Sigmoid colon (tissue), 7 donors: ENCODE results near the gene SPOP. TPM values are rescaled to one million over a fixed set of nuclear protein-coding genes. Genes with fewer than 3 reads are reported as not detected.

ENCODE experiments used
- DNase-seq: peaks from one replicate; pipeline ENCODE4 v3.0.0-alpha.2; 2019
- H3K27ac ChIP-seq, 4 donors: fragments of 200-600 bp; sonication (generic); one replicate each; pipeline ENCODE4 v1.5.1; 2016 to 2019; ENCODE audit warnings: mild to moderate bottlenecking in 1 of 4
- H3K27me3 ChIP-seq, 3 donors: fragments of 200-600 bp; sonication (generic); one replicate each; pipeline ENCODE4 v1.5.1; 2019; ENCODE audit warnings: mild to moderate bottlenecking in 1 of 3
- H3K36me3 ChIP-seq, 4 donors: fragments of 200-600 bp; sonication (generic); one replicate each; pipeline ENCODE4 v1.5.1; 2016 to 2019
- H3K4me1 ChIP-seq, 4 donors: fragments of 200-600 bp; sonication (generic); one replicate each; pipeline ENCODE4 v1.5.1; 2017 to 2019
- H3K4me3 ChIP-seq, 4 donors: fragments of 200-600 bp; sonication (generic); one replicate each; pipeline ENCODE4 v1.5.1; 2017 to 2019; ENCODE audit warnings: mild to moderate bottlenecking in 2 of 4, moderate library complexity in 1 of 4
- H3K9me3 ChIP-seq, 4 donors: fragments of 200-600 bp in 3 of 4; sonication (generic) in 3 of 4; one replicate each; pipeline versions ENCODE4 v1.5.1 to v1.6.1; 2013 to 2019
- EP300 ChIP-seq, 4 donors: sonication (generic); formaldehyde crosslinking; IDR thresholded peaks; one replicate each; pipeline ENCODE4 v1.6.1; 2017; ENCODE audit warnings: antibody characterized with exemption in 4 of 4
- POLR2A ChIP-seq, 2 donors: fragments of 450-650 bp; IDR thresholded peaks; one replicate each; pipeline ENCODE4 v1.6.1; 2016; ENCODE audit warnings: antibody characterized with exemption in 2 of 2, mild to moderate bottlenecking in 2 of 2, moderate library complexity in 2 of 2
- POLR2AphosphoS5 ChIP-seq, 4 donors: sonication (generic); formaldehyde crosslinking; IDR thresholded peaks; one replicate each; pipeline ENCODE4 v1.6.1; 2017; ENCODE audit warnings: antibody characterized with exemption in 4 of 4
- WGBS, 2 donors: extraction: QIAGEN DNeasy Blood & Tissue Kit; methylation state at CpG; one replicate each; pipeline ENCODE4 v1.1.7; 2013; 5-methylcytosine and 5-hydroxymethylcytosine counted together
- intact Hi-C: fragments of 100-400 bp; cut with DNase I; formaldehyde crosslinking; loops from one replicate; pipeline ENCODE4 v1.15.1; 2023
- polyA plus RNA-seq, 3 donors: library from polyadenylated mRNA; stranded (reverse); fragments of 200-250 nt; gene quantifications; one replicate each; pipeline ENCODE4 v1.2.3, GENCODE V29; 2013
- total RNA-seq, 4 donors: library from RNA; depleted of rRNA; stranded (reverse); fragments of >200 nt; gene quantifications; one replicate each; pipeline ENCODE4 v1.1.0, GENCODE V29; 2016
- TF ChIP-seq, protein P1 (sequence below), 4 experiments: fragments of 450-650 bp in 3 of 4; fragments of 200-600 bp in 1 of 4; IDR thresholded peaks; one replicate each; pipeline ENCODE4 v1.5.1; 2016 to 2019; ENCODE audit warnings: antibody characterized with exemption in 4 of 4, mild to moderate bottlenecking in 3 of 4, moderate library complexity in 2 of 4
- donor health status: healthy with polysubstance abuse.
- donor health status: Bipolar disorder and iron deficiency.
- donor health status: healthy.

SPOP gene
- total and polyA plus RNA-seq, 7 donors = 33.0 to 332 (median 226) TPM

DNA sequence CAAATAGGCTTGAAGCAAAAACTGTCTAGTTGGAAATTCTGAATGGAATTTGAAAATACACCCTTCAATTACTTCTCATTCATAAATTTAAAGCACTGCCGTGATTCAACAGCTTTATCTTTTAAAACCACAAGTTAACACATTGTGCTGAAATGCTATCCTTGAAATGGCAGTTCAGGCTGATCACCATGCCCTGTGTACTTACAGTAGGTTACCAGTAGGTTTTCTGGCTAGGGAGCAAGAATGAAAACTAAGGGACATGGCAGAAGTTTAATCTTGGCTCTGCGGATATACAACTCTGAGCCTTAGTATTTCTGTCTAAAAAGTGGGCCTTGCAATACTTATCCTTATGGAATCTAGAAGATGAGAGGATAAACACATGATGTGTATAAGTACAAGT is 74.2 kb downstream of the SPOP start:
- 81 to 85% methylated on average over 2 of the region's 2 CpGs for WGBS, 2 donors
- DNase-seq = no peak
- H3K4me3 ChIP-seq = no peak overlapping the region
- no peaks in the 10 kb centered on the region for H3K9me3 ChIP-seq
- peaks cover 0 to 39% (median 26%) of the 10 kb centered on the region in 4 donors for H3K4me1 ChIP-seq
- intact Hi-C loops = no loop called here
- H3K27me3 ChIP-seq = no peaks in the 10 kb centered on the region
- peaks cover 28 to 100% (median 73%) of the 10 kb centered on the region in 4 donors for H3K36me3 ChIP-seq
- no peak for TF ChIP-seq POLR2A (IDR thresholded peaks at IDR 0.05)
- TF ChIP-seq, protein P1, sequence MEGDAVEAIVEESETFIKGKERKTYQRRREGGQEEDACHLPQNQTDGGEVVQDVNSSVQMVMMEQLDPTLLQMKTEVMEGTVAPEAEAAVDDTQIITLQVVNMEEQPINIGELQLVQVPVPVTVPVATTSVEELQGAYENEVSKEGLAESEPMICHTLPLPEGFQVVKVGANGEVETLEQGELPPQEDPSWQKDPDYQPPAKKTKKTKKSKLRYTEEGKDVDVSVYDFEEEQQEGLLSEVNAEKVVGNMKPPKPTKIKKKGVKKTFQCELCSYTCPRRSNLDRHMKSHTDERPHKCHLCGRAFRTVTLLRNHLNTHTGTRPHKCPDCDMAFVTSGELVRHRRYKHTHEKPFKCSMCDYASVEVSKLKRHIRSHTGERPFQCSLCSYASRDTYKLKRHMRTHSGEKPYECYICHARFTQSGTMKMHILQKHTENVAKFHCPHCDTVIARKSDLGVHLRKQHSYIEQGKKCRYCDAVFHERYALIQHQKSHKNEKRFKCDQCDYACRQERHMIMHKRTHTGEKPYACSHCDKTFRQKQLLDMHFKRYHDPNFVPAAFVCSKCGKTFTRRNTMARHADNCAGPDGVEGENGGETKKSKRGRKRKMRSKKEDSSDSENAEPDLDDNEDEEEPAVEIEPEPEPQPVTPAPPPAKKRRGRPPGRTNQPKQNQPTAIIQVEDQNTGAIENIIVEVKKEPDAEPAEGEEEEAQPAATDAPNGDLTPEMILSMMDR (IDR thresholded peaks at IDR 0.05) = peak in 2 of 4 experiments; percentile 28 to 30
- H3K27ac ChIP-seq = peak overlapping the region; percentile 46 to 65 (median 54)

DNA sequence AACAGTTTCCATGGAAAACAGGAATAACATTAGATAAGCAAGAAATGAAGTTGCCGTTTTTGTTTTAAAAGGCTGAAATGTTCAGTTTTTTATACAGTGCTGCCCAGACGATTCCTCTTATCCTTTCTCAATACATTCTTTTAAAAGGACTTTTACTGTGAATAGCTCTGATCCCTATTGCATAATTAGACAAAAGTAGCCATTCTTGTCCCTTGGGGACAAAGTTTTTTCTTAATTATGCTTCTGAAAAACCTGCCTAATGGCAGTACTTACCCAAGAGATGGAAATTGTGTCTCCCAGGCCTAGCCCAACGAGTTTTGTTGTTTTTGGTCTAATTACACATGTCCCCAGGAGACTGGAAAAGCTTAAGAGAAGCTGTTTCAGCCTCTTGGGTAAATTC is 74.7 kb downstream of the SPOP start:
- no peaks in the 10 kb centered on the region for H3K9me3 ChIP-seq
- peak overlapping the region; percentile 46 to 65 (median 54) for H3K27ac ChIP-seq
- intact Hi-C loops = no loop called here
- peaks cover 0 to 43% (median 27%) of the 10 kb centered on the region in 4 donors for H3K4me1 ChIP-seq
- TF ChIP-seq POLR2AphosphoS5 (IDR thresholded peaks at IDR 0.05) (no peak), POLR2A (IDR thresholded peaks at IDR 0.05) (no peak), EP300 (IDR thresholded peaks at IDR 0.05) (no peak)
- TF ChIP-seq, protein P1 (IDR thresholded peaks at IDR 0.05) = no peak
- peaks cover 28 to 100% (median 74%) of the 10 kb centered on the region in 4 donors for H3K36me3 ChIP-seq
- WGBS, 2 donors = 67% methylated on average over 3 of the region's 3 CpGs
- no peaks in the 10 kb centered on the region for H3K27me3 ChIP-seq
- DNase-seq = no peak
- no peak overlapping the region for H3K4me3 ChIP-seq

DNA sequence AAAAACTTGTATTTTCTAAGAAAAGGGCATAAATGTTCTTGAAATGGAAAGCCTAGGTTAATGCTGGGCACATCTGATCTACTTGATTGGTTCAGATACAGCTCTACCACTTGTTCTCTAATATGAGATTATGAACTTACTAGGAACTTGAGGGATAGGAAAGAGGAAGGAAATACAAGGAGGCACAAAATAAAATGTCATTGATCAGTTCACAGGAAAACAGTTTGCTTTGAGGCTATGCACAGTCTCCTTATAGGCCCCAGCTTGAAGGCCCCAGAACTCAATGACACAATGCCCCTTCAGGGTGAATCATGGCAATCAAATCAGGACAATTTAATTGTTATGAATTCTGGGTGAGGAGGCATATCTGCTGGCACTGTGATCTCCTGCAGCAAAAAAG is 75.1 kb downstream of the SPOP start:
- DNase-seq = no peak
- no peak for TF ChIP-seq EP300 (IDR thresholded peaks at IDR 0.05)
- no peak for TF ChIP-seq POLR2A (IDR thresholded peaks at IDR 0.05)
- TF ChIP-seq, protein P1 (IDR thresholded peaks at IDR 0.05) = no peak
- TF ChIP-seq POLR2AphosphoS5 (IDR thresholded peaks at IDR 0.05) = no peak
- Histone ChIP-seq H3K9me3 (no peaks in the 10 kb centered on the region), H3K36me3 (peaks cover 28 to 100% (median 72%) of the 10 kb centered on the region in 4 donors), H3K27ac (peak overlapping the region; percentile 46 to 65 (median 54)), H3K27me3 (no peaks in the 10 kb centered on the region), H3K4me1 (peaks cover 0 to 48% (median 30%) of the 10 kb centered on the region in 4 donors), H3K4me3 (no peak overlapping the region)
- intact Hi-C loops = no loop called here

DNA sequence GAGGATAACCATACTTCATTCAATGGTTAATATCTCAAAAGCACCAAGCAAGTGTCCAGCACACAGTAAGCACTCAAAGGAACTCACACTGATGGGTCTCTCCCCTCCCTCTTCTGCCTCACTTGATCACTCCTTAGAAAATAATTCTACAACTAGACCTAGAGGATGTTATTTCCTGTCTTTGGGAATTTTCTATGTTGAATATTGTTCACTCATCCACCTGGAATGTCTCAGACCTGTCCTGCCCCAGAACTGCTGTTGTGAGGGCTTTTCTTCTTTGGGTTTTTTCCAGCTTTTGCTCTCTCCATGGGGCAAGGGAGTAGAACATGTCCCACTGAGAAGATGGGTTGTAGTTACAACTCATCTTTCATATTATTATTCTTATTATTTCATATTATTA is 76.9 kb downstream of the SPOP start:
- no peak for DNase-seq
- no peak for TF ChIP-seq POLR2AphosphoS5 (IDR thresholded peaks at IDR 0.05)
- TF ChIP-seq, protein P1 (IDR thresholded peaks at IDR 0.05) = no peak
- no peak for TF ChIP-seq POLR2A (IDR thresholded peaks at IDR 0.05)
- TF ChIP-seq EP300 (IDR thresholded peaks at IDR 0.05) = no peak
- Histone ChIP-seq H3K4me3 (no peak overlapping the region), H3K9me3 (no peaks in the 10 kb centered on the region), H3K27ac (peak overlapping the region in 3 of 4 donors; percentile 17 to 65 (median 30)), H3K4me1 (peaks cover 0 to 54% (median 31%) of the 10 kb centered on the region in 4 donors), H3K27me3 (no peaks in the 10 kb centered on the region), H3K36me3 (peaks cover 24 to 100% (median 69%) of the 10 kb centered on the region in 4 donors)
- intact Hi-C loops = no loop called here

DNA sequence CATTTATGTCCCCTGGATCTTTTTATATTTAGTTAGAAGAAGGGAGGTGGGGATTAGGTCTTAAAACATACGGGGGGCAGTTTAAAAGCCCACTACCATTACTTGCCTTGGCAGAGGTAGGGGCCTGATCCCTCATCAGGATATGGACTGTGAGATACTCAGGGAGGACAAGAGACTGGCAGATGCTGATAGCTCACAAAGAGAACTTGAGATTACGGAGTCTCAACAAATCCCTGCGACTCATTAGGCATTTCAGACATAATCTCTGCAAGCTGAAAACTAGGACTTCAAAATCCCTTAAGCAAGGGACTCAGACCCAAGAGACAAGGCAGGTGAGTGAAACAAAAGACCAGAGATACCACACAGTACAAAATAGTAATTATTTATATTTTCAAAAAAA is 79.0 kb downstream of the SPOP start:
- no peak overlapping the region for H3K4me3 ChIP-seq
- intact Hi-C loops = no loop called here
- peaks cover 0 to 47% (median 28%) of the 10 kb centered on the region in 4 donors for H3K4me1 ChIP-seq
- no peaks in the 10 kb centered on the region for H3K27me3 ChIP-seq
- H3K36me3 ChIP-seq = peaks cover 17 to 100% (median 63%) of the 10 kb centered on the region in 4 donors
- TF ChIP-seq, protein P1 (IDR thresholded peaks at IDR 0.05) = no peak
- TF ChIP-seq POLR2A (IDR thresholded peaks at IDR 0.05) = no peak
- no peak for TF ChIP-seq POLR2AphosphoS5 (IDR thresholded peaks at IDR 0.05)
- TF ChIP-seq EP300 (IDR thresholded peaks at IDR 0.05) = no peak
- no peak for DNase-seq
- peak overlapping the region in 2 of 4 donors; percentile 46 to 62 for H3K27ac ChIP-seq
- no peaks in the 10 kb centered on the region for H3K9me3 ChIP-seq
- 97 to 98% methylated on average over 3 of the region's 3 CpGs for WGBS, 2 donors
